ENCODE data around the gene ACADS.
A peak's percentile ranks its signal among the peaks of the same experiment; 100 is the strongest.

ACADS gene

DNA sequence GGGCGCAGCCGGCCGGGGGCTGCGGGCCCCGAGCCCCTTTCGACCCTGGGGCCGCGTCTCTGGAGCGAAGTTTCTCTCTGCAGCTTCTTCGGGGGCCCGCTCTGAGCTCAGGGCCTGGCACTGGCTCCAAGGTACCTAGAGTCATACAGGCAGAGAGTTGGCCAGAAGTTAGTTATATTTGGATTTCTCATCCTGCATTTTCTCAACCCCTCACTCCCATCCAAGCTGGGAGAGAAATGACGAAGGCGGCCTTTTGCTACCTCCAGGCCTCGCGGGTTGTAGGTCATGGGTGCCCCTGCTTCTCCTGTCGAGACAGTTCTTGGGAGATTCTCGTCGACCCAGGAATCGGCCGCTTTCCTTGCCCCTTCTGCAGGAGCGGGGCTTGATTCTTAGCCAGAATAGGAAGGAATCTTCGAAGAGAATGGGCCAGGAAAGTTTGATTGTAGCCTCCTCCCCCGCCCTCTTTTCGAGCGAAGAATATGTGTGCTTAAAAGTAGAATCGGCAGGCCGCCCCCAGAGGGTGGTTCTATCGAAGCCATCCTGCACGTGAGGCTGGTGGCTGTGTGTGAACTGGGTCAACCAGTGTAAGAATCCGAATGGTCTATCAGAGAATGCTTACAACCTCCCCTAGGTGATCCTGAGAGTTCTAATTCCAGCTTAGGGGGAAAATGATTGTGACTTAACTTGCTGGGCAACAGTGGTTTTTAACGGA is 37.9 kb upstream of the ACADS start:
- Histone ChIP-seq H3K27me3 (replicated peaks; ENCODE audit: control insufficient read depth, insufficient read depth, low read length, poor library complexity, severe bottlenecking) (no peaks in the 10 kb centered on the region), H3K9me3 (ENCODE audit: control insufficient read depth, low read length) (no peaks in the 10 kb centered on the region), H3K4me3 (ENCODE audit: insufficient read depth, low read depth, low read length, poor library complexity, severe bottlenecking) (peak overlapping the region; percentile 70), H3K4me1 (ENCODE audit: control insufficient read depth, insufficient read depth, low read length, poor library complexity, severe bottlenecking) (peaks cover 17% of the 10 kb centered on the region), H3K27ac (ENCODE audit: insufficient read depth, low read length, poor library complexity, severe bottlenecking) (peak overlapping the region; percentile 89), H3K36me3 (ENCODE audit: control insufficient read depth, insufficient read depth, low read length) (no peaks in the 10 kb centered on the region)
- no peak for DNase-seq

- H3K27me3 ChIP-seq (replicated peaks; ENCODE audit: control insufficient read depth, insufficient read depth, low read length, poor library complexity, severe bottlenecking), result no peaks in the 10 kb centered on the region
- H3K9me3 ChIP-seq (ENCODE audit: control insufficient read depth, low read length), result no peaks in the 10 kb centered on the region
- peaks cover 17% of the 10 kb centered on the region for H3K4me1 ChIP-seq (ENCODE audit: control insufficient read depth, insufficient read depth, low read length, poor library complexity, severe bottlenecking)
- no peak overlapping the region for H3K27ac ChIP-seq (ENCODE audit: insufficient read depth, low read length, poor library complexity, severe bottlenecking)
- H3K36me3 ChIP-seq (ENCODE audit: control insufficient read depth, insufficient read depth, low read length), result peaks cover under 1% of the 10 kb centered on the region
- no peak for DNase-seq
- H3K4me3 ChIP-seq (ENCODE audit: insufficient read depth, low read depth, low read length, poor library complexity, severe bottlenecking), result peak overlapping the region; percentile 70
These were observed 37.0 kb upstream of the ACADS start for GRCh38 chr12:120688527-120689071.

- no peak for DNase-seq
- no peak overlapping the region for H3K27ac ChIP-seq (ENCODE audit: insufficient read depth, low read length, poor library complexity, severe bottlenecking)
- peaks cover 17% of the 10 kb centered on the region for H3K4me1 ChIP-seq (ENCODE audit: control insufficient read depth, insufficient read depth, low read length, poor library complexity, severe bottlenecking)
- H3K36me3 ChIP-seq (ENCODE audit: control insufficient read depth, insufficient read depth, low read length), result peaks cover 10% of the 10 kb centered on the region
- no peaks in the 10 kb centered on the region for H3K9me3 ChIP-seq (ENCODE audit: control insufficient read depth, low read length)
- no peak overlapping the region for H3K4me3 ChIP-seq (ENCODE audit: insufficient read depth, low read depth, low read length, poor library complexity, severe bottlenecking)
- no peaks in the 10 kb centered on the region for H3K27me3 ChIP-seq (replicated peaks; ENCODE audit: control insufficient read depth, insufficient read depth, low read length, poor library complexity, severe bottlenecking)
These were observed 36.1 kb upstream of the ACADS start for GRCh38 chr12:120689397-120690082.

- H3K27ac ChIP-seq (ENCODE audit: insufficient read depth, low read length, poor library complexity, severe bottlenecking), result no peak overlapping the region
- H3K4me3 ChIP-seq (ENCODE audit: insufficient read depth, low read depth, low read length, poor library complexity, severe bottlenecking), result no peak overlapping the region
- H3K4me1 ChIP-seq (ENCODE audit: control insufficient read depth, insufficient read depth, low read length, poor library complexity, severe bottlenecking), result peaks cover 17% of the 10 kb centered on the region
- H3K27me3 ChIP-seq (replicated peaks; ENCODE audit: control insufficient read depth, insufficient read depth, low read length, poor library complexity, severe bottlenecking), result no peaks in the 10 kb centered on the region
- H3K9me3 ChIP-seq (ENCODE audit: control insufficient read depth, low read length), result no peaks in the 10 kb centered on the region
- no peak for DNase-seq
- peaks cover 15% of the 10 kb centered on the region for H3K36me3 ChIP-seq (ENCODE audit: control insufficient read depth, insufficient read depth, low read length)
These were observed 35.6 kb upstream of the ACADS start for GRCh38 chr12:120690083-120690450.

DNA sequence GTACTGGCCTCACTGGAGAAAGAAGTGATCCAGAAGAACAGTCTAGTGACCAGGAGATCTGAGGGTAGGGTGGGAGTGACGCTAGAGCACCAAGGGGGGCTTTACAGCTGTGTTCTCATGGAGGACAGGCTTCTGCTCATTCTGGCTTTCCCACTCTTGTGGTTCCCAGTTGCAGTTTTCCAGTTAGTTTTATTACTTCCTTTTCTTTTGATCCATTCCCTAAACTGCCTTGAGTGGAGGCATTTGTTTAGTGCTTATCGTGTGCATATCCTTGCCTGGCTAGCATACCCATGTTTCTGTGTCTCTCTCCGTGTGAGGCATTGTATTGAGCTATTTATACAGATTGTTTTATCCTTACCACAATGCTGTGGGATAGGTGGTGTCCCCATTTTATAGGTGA is 34.6 kb upstream of the ACADS start:
- H3K9me3 ChIP-seq (ENCODE audit: control insufficient read depth, low read length), result no peaks in the 10 kb centered on the region
- H3K4me3 ChIP-seq (ENCODE audit: insufficient read depth, low read depth, low read length, poor library complexity, severe bottlenecking), result no peak overlapping the region
- no peak for DNase-seq
- H3K27ac ChIP-seq (ENCODE audit: insufficient read depth, low read length, poor library complexity, severe bottlenecking), result no peak overlapping the region
- peaks cover 24% of the 10 kb centered on the region for H3K36me3 ChIP-seq (ENCODE audit: control insufficient read depth, insufficient read depth, low read length)
- H3K4me1 ChIP-seq (ENCODE audit: control insufficient read depth, insufficient read depth, low read length, poor library complexity, severe bottlenecking), result peaks cover 16% of the 10 kb centered on the region
- no peaks in the 10 kb centered on the region for H3K27me3 ChIP-seq (replicated peaks; ENCODE audit: control insufficient read depth, insufficient read depth, low read length, poor library complexity, severe bottlenecking)

- Histone ChIP-seq H3K4me1 (ENCODE audit: control insufficient read depth, insufficient read depth, low read length, poor library complexity, severe bottlenecking) (peaks cover 13% of the 10 kb centered on the region), H3K36me3 (ENCODE audit: control insufficient read depth, insufficient read depth, low read length) (peaks cover 38% of the 10 kb centered on the region), H3K27me3 (replicated peaks; ENCODE audit: control insufficient read depth, insufficient read depth, low read length, poor library complexity, severe bottlenecking) (no peaks in the 10 kb centered on the region), H3K4me3 (ENCODE audit: insufficient read depth, low read depth, low read length, poor library complexity, severe bottlenecking) (no peak overlapping the region), H3K9me3 (ENCODE audit: control insufficient read depth, low read length) (no peaks in the 10 kb centered on the region), H3K27ac (ENCODE audit: insufficient read depth, low read length, poor library complexity, severe bottlenecking) (no peak overlapping the region)
- DNase-seq, result no peak
These were observed 33.0 kb upstream of the ACADS start for GRCh38 chr12:120692524-120693033.

GRCh38 chr12:120693848-120694247 is 31.8 kb upstream of the ACADS start:
- H3K36me3 ChIP-seq (ENCODE audit: control insufficient read depth, insufficient read depth, low read length), result peaks cover 47% of the 10 kb centered on the region
- peaks cover under 1% of the 10 kb centered on the region for H3K4me1 ChIP-seq (ENCODE audit: control insufficient read depth, insufficient read depth, low read length, poor library complexity, severe bottlenecking)
- no peak overlapping the region for H3K27ac ChIP-seq (ENCODE audit: insufficient read depth, low read length, poor library complexity, severe bottlenecking)

GRCh38 chr12:120696626-120697025 is 29.0 kb upstream of the ACADS start:
- DNase-seq, result no peak
- Histone ChIP-seq H3K36me3 (ENCODE audit: control insufficient read depth, insufficient read depth, low read length) (peaks cover 74% of the 10 kb centered on the region), H3K27ac (ENCODE audit: insufficient read depth, low read length, poor library complexity, severe bottlenecking) (no peak overlapping the region)

More at GRCh38 chr12:120693848-120694247, 31.8 kb upstream of the ACADS start:
- no peak for DNase-seq
- Histone ChIP-seq H3K9me3 (ENCODE audit: control insufficient read depth, low read length) (no peaks in the 10 kb centered on the region), H3K27me3 (replicated peaks; ENCODE audit: control insufficient read depth, insufficient read depth, low read length, poor library complexity, severe bottlenecking) (no peaks in the 10 kb centered on the region), H3K4me3 (ENCODE audit: insufficient read depth, low read depth, low read length, poor library complexity, severe bottlenecking) (no peak overlapping the region)

GRCh38 chr12:120697344-120697743 is 28.3 kb upstream of the ACADS start:
- H3K27ac ChIP-seq (ENCODE audit: insufficient read depth, low read length, poor library complexity, severe bottlenecking), result no peak overlapping the region
- H3K9me3 ChIP-seq (ENCODE audit: control insufficient read depth, low read length), result no peaks in the 10 kb centered on the region
- H3K4me3 ChIP-seq (ENCODE audit: insufficient read depth, low read depth, low read length, poor library complexity, severe bottlenecking), result no peak overlapping the region
- DNase-seq, result no peak
- no peaks in the 10 kb centered on the region for H3K4me1 ChIP-seq (ENCODE audit: control insufficient read depth, insufficient read depth, low read length, poor library complexity, severe bottlenecking)
- H3K36me3 ChIP-seq (ENCODE audit: control insufficient read depth, insufficient read depth, low read length), result peaks cover 76% of the 10 kb centered on the region
- H3K27me3 ChIP-seq (replicated peaks; ENCODE audit: control insufficient read depth, insufficient read depth, low read length, poor library complexity, severe bottlenecking), result no peaks in the 10 kb centered on the region

More at GRCh38 chr12:120696626-120697025, 29.0 kb upstream of the ACADS start:
- H3K4me3 ChIP-seq (ENCODE audit: insufficient read depth, low read depth, low read length, poor library complexity, severe bottlenecking), result no peak overlapping the region
- H3K9me3 ChIP-seq (ENCODE audit: control insufficient read depth, low read length), result no peaks in the 10 kb centered on the region
- H3K27me3 ChIP-seq (replicated peaks; ENCODE audit: control insufficient read depth, insufficient read depth, low read length, poor library complexity, severe bottlenecking), result no peaks in the 10 kb centered on the region
- no peaks in the 10 kb centered on the region for H3K4me1 ChIP-seq (ENCODE audit: control insufficient read depth, insufficient read depth, low read length, poor library complexity, severe bottlenecking)

GRCh38 chr12:120698665-120699064 is 27.0 kb upstream of the ACADS start:
- H3K27ac ChIP-seq (ENCODE audit: insufficient read depth, low read length, poor library complexity, severe bottlenecking), result no peak overlapping the region
- DNase-seq, result no peak
- peaks cover 80% of the 10 kb centered on the region for H3K36me3 ChIP-seq (ENCODE audit: control insufficient read depth, insufficient read depth, low read length)
- H3K27me3 ChIP-seq (replicated peaks; ENCODE audit: control insufficient read depth, insufficient read depth, low read length, poor library complexity, severe bottlenecking), result no peaks in the 10 kb centered on the region
- H3K4me1 ChIP-seq (ENCODE audit: control insufficient read depth, insufficient read depth, low read length, poor library complexity, severe bottlenecking), result no peaks in the 10 kb centered on the region
- H3K4me3 ChIP-seq (ENCODE audit: insufficient read depth, low read depth, low read length, poor library complexity, severe bottlenecking), result no peak overlapping the region
- no peaks in the 10 kb centered on the region for H3K9me3 ChIP-seq (ENCODE audit: control insufficient read depth, low read length)

Measured in effector memory CD4-positive, alpha-beta T cell (primary cell).